Muscle layer of duodenum (tissue), 2 donors: ENCODE measurements around the gene PAMR1.
"Not testable (repeated sequence)": the region's sequence is repeated elsewhere in the genome, so short reads cannot be mapped to it uniquely, and the experiment has no call there.

ENCODE experiments used
- H3K27ac ChIP-seq: one replicate; pipeline ENCODE4 v1.7.0; 2013; ENCODE audit warnings: mild to moderate bottlenecking, low read length
- H3K27me3 ChIP-seq: one replicate; pipeline ENCODE4 v1.7.0; 2013; ENCODE audit warnings: low read depth, mild to moderate bottlenecking, control low read depth, low read length
- H3K36me3 ChIP-seq, 2 donors: one replicate each; pipeline ENCODE4 v1.7.0; 2013; ENCODE audit warnings: low read length in 2 of 2, control low read depth in 1 of 2, mild to moderate bottlenecking in 1 of 2; ENCODE audit not compliant: insufficient read depth in 2 of 2, control insufficient read depth in 1 of 2
- H3K4me1 ChIP-seq, 2 donors: one replicate each; pipeline ENCODE4 v1.7.0; 2013; ENCODE audit warnings: low read length in 2 of 2, mild to moderate bottlenecking in 2 of 2, control low read depth in 1 of 2, moderate library complexity in 1 of 2; ENCODE audit not compliant: insufficient read depth in 2 of 2, control insufficient read depth in 1 of 2
- H3K4me3 ChIP-seq, 2 donors: one replicate each; pipeline ENCODE4 v1.7.0; 2013; ENCODE audit warnings: low read length in 2 of 2, low read depth in 1 of 2, mild to moderate bottlenecking in 1 of 2
- H3K9me3 ChIP-seq, 2 donors: one replicate each; pipeline ENCODE4 v1.7.0; 2013; ENCODE audit warnings: low read length in 2 of 2, control low read depth in 1 of 2, mild to moderate bottlenecking in 1 of 2; ENCODE audit not compliant: control insufficient read depth in 1 of 2
- donor health status: healthy.

The PAMR1 gene

DNA sequence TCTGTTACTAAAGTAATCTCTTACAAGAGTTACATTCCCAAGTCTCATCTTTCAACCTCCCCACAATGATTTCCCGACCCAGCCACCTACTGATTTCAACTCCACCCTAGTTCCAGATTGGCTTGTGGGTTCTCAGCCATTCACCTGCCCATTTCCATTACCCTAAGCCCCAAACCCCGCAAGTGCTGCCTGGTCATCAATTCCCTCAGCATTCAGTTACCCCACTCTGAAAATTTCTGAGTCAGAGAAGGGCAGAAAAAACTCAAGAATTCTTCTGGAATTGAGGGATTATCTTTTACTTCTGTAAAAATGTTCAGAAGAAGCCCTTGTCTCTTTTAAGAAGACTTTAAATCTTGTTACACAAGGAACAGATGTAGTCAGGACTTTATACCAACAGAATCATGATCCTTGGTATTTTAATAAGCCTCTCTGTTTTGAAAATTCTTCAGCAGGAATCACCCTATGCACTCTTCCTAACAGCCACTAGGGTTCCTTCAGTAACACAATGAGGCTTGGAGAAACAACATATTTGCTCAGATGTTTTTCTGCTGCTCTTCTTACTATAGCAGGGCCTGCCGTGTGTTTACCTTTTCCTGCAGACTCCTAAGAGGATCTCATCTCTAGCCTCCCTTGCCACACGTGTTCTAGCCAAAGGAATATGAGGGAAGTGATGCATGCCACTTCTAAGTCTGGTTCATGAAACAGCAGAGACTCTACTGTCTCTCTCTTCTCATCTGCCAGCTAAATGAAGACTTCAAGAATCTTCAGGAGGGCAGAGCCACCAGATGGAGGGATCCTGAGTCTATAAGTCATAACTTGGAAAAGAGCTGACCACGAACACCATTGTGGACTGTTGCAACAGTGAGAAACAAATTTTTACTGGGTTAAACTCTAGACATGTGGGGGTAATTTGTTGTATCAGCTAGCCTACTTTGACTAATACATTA, 29.3 kb upstream of the PAMR1 start:
- H3K36me3 ChIP-seq = no peaks in the 10 kb centered on the region
- H3K4me3 ChIP-seq = no peak overlapping the region
- no peaks in the 10 kb centered on the region for H3K27me3 ChIP-seq
- no peaks in the 10 kb centered on the region for H3K9me3 ChIP-seq
- H3K4me1 ChIP-seq = peaks cover 0 to 10% of the 10 kb centered on the region in 2 donors
- no peak overlapping the region for H3K27ac ChIP-seq

DNA sequence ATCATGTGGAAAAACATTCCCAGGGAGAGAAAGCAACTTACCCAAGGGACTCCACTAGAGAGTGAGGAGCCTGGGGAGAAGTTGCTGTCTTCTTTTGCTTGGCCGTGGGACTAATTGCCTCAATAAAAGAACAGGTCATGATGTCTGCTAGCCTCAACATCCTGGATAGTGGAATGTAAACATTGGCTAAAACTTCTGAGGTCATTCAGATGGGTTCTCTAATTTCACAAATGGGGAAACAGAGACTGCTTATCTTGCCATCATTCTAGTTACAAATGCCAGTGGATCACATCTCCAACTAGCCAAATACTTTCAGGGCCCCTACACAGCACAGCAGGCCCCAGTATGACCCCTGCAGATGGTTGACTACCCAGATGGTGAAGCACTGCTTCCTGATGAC, 28.4 kb upstream of the PAMR1 start:
- Histone ChIP-seq H3K4me1 (peaks cover 0 to 6% of the 10 kb centered on the region in 2 donors), H3K36me3 (no peaks in the 10 kb centered on the region), H3K9me3 (no peaks in the 10 kb centered on the region), H3K27me3 (no peaks in the 10 kb centered on the region), H3K4me3 (no peak overlapping the region), H3K27ac (no peak overlapping the region)

DNA sequence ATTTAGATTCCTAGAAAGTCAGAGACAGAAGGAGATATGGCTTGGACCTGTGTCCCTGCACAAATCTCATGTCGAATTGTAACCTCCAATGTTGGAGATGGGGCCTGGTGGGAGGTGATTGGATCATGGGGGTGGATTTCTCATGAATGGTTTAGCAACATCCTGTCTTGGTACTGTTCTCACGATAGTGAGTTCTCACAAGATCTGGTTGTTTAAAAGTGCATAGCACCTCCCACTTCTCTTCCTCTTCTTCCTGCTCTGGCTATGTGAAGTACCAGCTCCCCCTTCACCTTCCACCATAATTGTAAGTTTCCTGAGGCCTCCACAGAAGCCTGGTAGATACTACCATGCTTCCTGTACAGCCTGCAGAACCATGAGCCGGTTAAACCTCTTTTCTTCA, 27.6 kb upstream of the PAMR1 start:
- H3K27ac ChIP-seq = no peak overlapping the region
- no peaks in the 10 kb centered on the region for H3K9me3 ChIP-seq
- H3K36me3 ChIP-seq = no peaks in the 10 kb centered on the region
- H3K4me1 ChIP-seq = no peaks in the 10 kb centered on the region
- H3K4me3 ChIP-seq = no peak overlapping the region
- H3K27me3 ChIP-seq = no peaks in the 10 kb centered on the region

DNA sequence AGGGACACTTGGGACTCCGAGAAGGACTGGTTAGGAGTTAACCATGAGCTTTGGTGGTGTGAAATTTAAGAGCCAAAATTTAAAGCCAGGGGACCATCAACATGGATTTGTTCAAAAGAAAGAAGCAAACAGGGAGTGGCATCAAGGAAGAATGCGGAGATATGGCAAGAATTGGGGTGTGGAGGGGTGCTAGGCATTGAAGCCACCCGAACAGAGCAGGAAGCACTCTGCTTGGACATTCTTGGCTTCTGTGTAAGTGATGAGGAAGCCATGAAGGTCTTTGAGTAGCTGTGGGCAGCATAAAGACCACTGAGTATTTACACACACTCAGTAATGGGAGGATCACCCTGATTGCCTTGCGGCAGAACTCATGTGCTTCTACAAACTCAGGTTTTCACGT, 27.2 kb upstream of the PAMR1 start:
- Histone ChIP-seq H3K27me3 (no peaks in the 10 kb centered on the region), H3K36me3 (no peaks in the 10 kb centered on the region), H3K27ac (no peak overlapping the region), H3K9me3 (no peaks in the 10 kb centered on the region), H3K4me1 (no peaks in the 10 kb centered on the region), H3K4me3 (no peak overlapping the region)

DNA sequence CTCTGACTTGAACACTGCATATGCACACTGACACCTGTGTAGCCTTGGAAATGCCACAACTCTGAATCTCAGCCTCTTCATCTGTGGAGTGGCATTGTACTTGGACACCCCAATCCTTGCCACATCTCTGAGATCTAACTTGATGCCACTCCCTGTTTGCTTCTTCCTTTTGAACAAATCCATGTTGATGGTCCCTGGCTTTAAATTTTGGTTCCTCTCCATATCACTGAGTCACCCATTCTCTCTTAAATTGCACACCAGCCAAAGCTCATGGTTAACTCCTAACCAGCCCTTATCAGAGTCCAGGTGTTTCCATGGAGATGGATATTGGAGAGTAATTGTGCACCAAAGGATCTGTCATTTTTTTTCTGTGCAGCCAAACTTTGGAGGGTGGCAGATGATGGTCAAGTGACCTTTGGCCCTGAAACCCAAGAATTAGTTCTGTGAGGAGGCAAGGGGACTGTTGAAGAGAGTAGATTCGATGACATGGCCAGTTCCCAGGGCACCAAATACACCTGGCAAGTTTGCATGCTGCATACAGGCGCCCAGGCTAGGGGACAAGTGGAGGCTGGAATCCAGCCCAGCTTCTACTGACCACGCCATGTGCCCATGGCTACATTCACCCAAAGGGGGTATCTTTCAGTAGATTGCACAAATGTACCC, 25.1 kb upstream of the PAMR1 start:
- H3K27me3 ChIP-seq = no peaks in the 10 kb centered on the region
- no peak overlapping the region for H3K27ac ChIP-seq
- H3K4me1 ChIP-seq = no peaks in the 10 kb centered on the region
- H3K9me3 ChIP-seq = no peaks in the 10 kb centered on the region
- no peaks in the 10 kb centered on the region for H3K36me3 ChIP-seq
- no peak overlapping the region for H3K4me3 ChIP-seq

DNA sequence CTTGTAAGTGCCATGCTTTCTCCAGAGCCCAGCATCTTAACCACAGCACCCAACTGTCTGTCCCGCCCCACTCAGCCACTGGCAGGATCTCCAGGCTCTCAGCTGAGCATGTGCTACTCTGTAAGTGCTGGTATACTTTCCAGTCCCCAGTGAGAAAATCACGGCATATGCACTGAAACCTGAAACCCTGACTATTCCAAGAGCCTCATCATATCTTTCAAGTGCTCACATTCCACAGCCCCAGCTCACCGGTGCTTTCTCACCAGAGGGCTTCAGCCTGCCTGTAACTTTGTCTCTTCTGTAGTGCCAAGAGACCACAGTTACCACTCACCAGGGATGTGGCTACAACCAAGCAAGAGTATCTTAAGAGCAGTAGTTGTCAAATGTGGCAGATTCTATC, 24.4 kb upstream of the PAMR1 start:
- Histone ChIP-seq H3K4me3 (no peak overlapping the region), H3K9me3 (no peaks in the 10 kb centered on the region), H3K27me3 (no peaks in the 10 kb centered on the region), H3K36me3 (no peaks in the 10 kb centered on the region), H3K27ac (no peak overlapping the region), H3K4me1 (no peaks in the 10 kb centered on the region)

DNA sequence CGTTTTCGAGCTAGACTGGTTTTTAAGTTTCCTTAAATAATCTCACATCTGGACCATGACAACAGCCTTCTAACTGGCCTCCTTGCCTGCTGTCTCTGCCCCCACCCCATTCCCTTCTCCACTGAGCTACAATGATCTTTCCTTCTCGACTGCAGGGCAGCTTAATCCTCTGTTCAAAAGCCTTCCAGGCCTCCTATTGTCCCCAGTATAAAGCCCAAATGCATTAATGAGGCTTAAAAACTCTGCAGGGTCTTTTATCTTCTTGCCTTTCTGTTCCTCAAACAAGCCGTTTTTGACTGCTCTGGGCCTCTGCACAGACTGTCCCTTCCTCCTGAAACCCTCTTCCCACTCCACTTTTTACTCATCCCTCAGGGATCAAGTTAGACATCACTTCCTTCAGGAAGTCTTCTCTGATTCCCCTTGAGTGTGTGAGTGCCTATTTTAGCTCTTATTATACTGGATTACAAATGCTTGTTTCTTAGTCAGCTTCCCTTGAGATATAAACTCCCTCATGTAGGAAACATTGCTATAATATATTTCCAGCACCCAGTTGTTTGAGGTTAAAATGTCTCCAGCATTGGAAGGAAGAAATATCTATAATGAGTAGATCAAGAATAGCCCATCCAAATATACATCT, 23.6 kb upstream of the PAMR1 start:
- Histone ChIP-seq H3K36me3 (no peaks in the 10 kb centered on the region), H3K27me3 (no peaks in the 10 kb centered on the region), H3K27ac (no peak overlapping the region), H3K9me3 (no peaks in the 10 kb centered on the region), H3K4me1 (no peaks in the 10 kb centered on the region), H3K4me3 (no peak overlapping the region)

DNA sequence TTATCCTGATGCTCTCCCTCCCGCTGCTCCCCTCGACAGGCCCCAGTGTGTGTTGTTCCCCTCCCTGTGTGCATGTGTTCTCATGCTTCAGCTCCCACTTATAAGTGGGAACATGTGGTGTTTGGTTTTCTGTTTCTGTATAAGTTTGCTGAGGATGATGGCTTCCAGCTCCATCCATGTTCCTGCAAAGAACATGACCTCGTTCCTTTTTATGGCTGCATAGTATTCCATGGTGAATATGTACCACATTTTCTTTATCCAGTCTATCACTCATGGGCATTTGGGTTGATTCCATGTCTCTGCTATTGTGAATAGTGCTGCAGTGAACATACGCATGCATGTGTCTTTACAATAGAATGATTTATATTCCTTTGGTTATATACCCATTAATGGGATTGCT, 22.6 kb upstream of the PAMR1 start:
- H3K27ac ChIP-seq, H3K36me3 ChIP-seq, H3K4me3 ChIP-seq: not testable (repeated sequence)

DNA sequence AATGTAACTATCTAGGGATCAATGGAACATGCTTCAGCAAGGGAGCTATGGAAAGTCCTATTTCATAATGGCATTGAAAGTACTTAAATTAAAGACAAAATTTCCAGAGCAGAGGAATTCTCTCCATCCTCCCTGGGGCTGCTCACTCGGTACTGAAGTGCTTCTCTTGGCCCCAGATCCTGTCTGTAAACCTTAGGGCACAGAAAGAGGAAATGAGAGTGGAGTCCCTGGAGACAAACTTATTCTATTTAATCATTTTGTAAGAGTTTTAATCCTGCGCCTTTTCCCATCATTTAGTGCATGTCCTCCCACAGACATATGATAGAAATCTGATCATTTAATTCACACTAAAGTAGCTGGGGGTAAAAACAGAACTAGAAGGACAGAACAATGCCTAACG, 20.9 kb upstream of the PAMR1 start:
- peaks cover 0 to 6% of the 10 kb centered on the region in 2 donors for H3K4me1 ChIP-seq
- no peak overlapping the region for H3K4me3 ChIP-seq
- H3K27ac ChIP-seq = no peak overlapping the region
- no peaks in the 10 kb centered on the region for H3K36me3 ChIP-seq
- no peaks in the 10 kb centered on the region for H3K9me3 ChIP-seq
- H3K27me3 ChIP-seq = no peaks in the 10 kb centered on the region

More for the DNA sequence above, 22.6 kb upstream of the PAMR1 start:
- H3K4me1 ChIP-seq, H3K9me3 ChIP-seq, H3K27me3 ChIP-seq: not testable (repeated sequence)

DNA sequence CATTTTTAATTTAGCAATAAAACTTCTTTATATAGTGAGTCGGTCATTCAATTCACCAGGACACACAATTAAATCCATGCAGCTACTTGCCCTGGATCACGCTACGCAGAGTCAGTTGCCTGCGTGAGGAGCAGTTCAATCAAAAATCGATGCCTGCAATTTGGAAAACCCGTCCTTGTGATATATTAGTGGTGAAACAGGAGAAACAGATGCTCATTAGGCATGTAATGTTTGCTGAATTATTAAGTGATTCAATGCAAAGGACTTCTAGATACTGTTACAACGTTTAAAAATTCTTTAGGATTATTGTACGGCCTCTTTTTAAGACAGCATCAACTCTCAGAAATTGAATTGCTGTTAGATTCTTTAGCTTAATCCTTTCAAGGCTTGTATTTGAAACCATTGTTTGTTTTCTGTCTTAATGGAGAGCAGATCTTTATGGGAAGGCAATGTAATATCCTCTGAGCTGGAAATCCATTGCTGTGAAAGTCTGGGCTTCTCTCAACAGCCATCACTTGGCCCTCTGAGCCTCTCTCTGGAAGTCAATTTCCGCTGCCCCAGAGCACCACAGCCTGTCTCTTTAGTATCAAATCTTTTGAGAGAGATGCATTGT, 20.1 kb upstream of the PAMR1 start:
- Histone ChIP-seq H3K9me3 (no peaks in the 10 kb centered on the region), H3K4me1 (peaks cover 0 to 14% of the 10 kb centered on the region in 2 donors), H3K27me3 (no peaks in the 10 kb centered on the region), H3K27ac (no peak overlapping the region), H3K36me3 (no peaks in the 10 kb centered on the region), H3K4me3 (no peak overlapping the region)

DNA sequence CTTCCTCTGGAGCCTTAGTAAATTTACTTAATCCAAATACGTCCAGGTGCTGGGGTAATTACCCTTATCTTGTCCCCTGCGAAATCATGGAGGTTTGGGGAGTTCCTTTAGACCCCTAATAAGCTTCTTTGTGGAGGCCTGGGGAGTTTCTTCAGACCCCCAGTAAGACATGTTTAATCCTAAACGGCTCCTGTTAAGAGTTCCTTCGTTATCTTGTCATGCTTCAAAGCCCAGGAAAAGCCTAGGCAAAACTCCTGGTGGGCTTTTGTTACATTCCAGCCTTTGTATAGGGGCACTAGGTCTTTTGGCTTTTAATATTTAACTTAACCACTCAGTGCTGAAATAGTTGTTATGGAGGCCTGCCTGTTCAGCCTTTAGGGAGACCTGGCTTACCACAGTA, 18.1 kb upstream of the PAMR1 start:
- no peaks in the 10 kb centered on the region for H3K27me3 ChIP-seq
- no peak overlapping the region for H3K27ac ChIP-seq
- no peak overlapping the region for H3K4me3 ChIP-seq
- H3K9me3 ChIP-seq = no peaks in the 10 kb centered on the region
- no peaks in the 10 kb centered on the region for H3K36me3 ChIP-seq
- H3K4me1 ChIP-seq = peaks cover 6 to 16% of the 10 kb centered on the region in 2 donors
